Measurements from ENCODE around the gene MAGI1.

Gene MAGI1

GRCh38 chr3:65905771-65906170, 132.9 kb downstream of the MAGI1 start:
- H2BK120ac ChIP-seq (ENCODE audit: low read depth, low read length): no peak overlapping the region

GRCh38 chr3:65904016-65904415, 134.7 kb downstream of the MAGI1 start:
- Histone ChIP-seq H3K14ac (ENCODE audit: low read length in 2 of 2) (no peak overlapping the region), H4K8ac (ENCODE audit: low read length) (no peak overlapping the region), H3K18ac (ENCODE audit: low read depth in 1 of 2, low read length in 2 of 2) (peak overlapping the region in 1 of 2 experiments; percentile 7), H3K79me1 (replicated peaks; ENCODE audit: low read length, poor library complexity, severe bottlenecking) (peaks cover 31% of the 10 kb centered on the region), H2BK12ac (ENCODE audit: low read length in 2 of 2) (no peak overlapping the region), H2AK5ac (ENCODE audit: low read length, severe bottlenecking) (no peak overlapping the region), H2AFZ (ENCODE audit: low read depth, low read length) (no peak overlapping the region), H3K9me3 (ENCODE audit: control insufficient read depth, low read length) (no peaks in the 10 kb centered on the region), H4K91ac (ENCODE audit: low read length) (no peak overlapping the region), H3K23ac (ENCODE audit: low read length in 2 of 2) (no peak overlapping the region), H3K4ac (ENCODE audit: low read depth in 1 of 2, low read length in 2 of 2) (no peak overlapping the region), H3K4me2 (ENCODE audit: low read length, poor library complexity, severe bottlenecking) (no peak overlapping the region), H3K4me1 (ENCODE audit: control insufficient read depth, insufficient read depth, low read depth, low read length) (peaks cover 10% of the 10 kb centered on the region), H3K27me3 (ENCODE audit: control insufficient read depth in 1 of 2, insufficient read depth in 1 of 2, low read length in 2 of 2) (no peaks in the 10 kb centered on the region), H3K36me3 (ENCODE audit: control insufficient read depth in 1 of 2, insufficient read depth in 2 of 2, low read depth in 1 of 2, low read length in 2 of 2) (no peaks in the 10 kb centered on the region), H2BK120ac (ENCODE audit: low read depth, low read length) (no peak overlapping the region), H3K9ac (ENCODE audit: low read length) (no peak overlapping the region), H3K27ac (ENCODE audit: low read length, poor library complexity, severe bottlenecking) (no peak overlapping the region), H3K4me3 (ENCODE audit: insufficient read depth in 1 of 2, low read depth in 1 of 2, low read length in 2 of 2) (no peak overlapping the region), H2BK5ac (ENCODE audit: low read depth, low read length, poor library complexity, severe bottlenecking) (no peak overlapping the region), H2BK15ac (ENCODE audit: low read depth, poor library complexity, severe bottlenecking) (no peak overlapping the region)
- no peak for DNase-seq

More at GRCh38 chr3:65905771-65906170, 132.9 kb downstream of the MAGI1 start:
- Histone ChIP-seq H4K8ac (ENCODE audit: low read length) (no peak overlapping the region), H3K4ac (ENCODE audit: low read depth in 1 of 2, low read length in 2 of 2) (no peak overlapping the region), H3K14ac (ENCODE audit: low read length in 2 of 2) (no peak overlapping the region), H3K4me1 (ENCODE audit: control insufficient read depth, insufficient read depth, low read depth, low read length) (peaks cover 10% of the 10 kb centered on the region), H3K27ac (ENCODE audit: low read length, poor library complexity, severe bottlenecking) (no peak overlapping the region), H3K18ac (ENCODE audit: low read depth in 1 of 2, low read length in 2 of 2) (no peak overlapping the region), H3K23ac (ENCODE audit: low read length in 2 of 2) (no peak overlapping the region), H4K91ac (ENCODE audit: low read length) (no peak overlapping the region), H3K79me1 (replicated peaks; ENCODE audit: low read length, poor library complexity, severe bottlenecking) (peaks cover 31% of the 10 kb centered on the region), H2BK12ac (ENCODE audit: low read length in 2 of 2) (no peak overlapping the region), H3K36me3 (ENCODE audit: control insufficient read depth in 1 of 2, insufficient read depth in 2 of 2, low read depth in 1 of 2, low read length in 2 of 2) (no peaks in the 10 kb centered on the region), H3K27me3 (ENCODE audit: control insufficient read depth in 1 of 2, insufficient read depth in 1 of 2, low read length in 2 of 2) (no peaks in the 10 kb centered on the region), H3K9me3 (ENCODE audit: control insufficient read depth, low read length) (no peaks in the 10 kb centered on the region), H2BK5ac (ENCODE audit: low read depth, low read length, poor library complexity, severe bottlenecking) (no peak overlapping the region), H2AFZ (ENCODE audit: low read depth, low read length) (no peak overlapping the region), H3K9ac (ENCODE audit: low read length) (peak overlapping the region; percentile 31), H2AK5ac (ENCODE audit: low read length, severe bottlenecking) (no peak overlapping the region), H3K4me2 (ENCODE audit: low read length, poor library complexity, severe bottlenecking) (no peak overlapping the region), H3K4me3 (ENCODE audit: insufficient read depth in 1 of 2, low read depth in 1 of 2, low read length in 2 of 2) (no peak overlapping the region), H2BK15ac (ENCODE audit: low read depth, poor library complexity, severe bottlenecking) (no peak overlapping the region)
- DNase-seq: no peak
- WGBS: no CpG with 5 or more reads among the region's 2 CpGs

- 32% methylated on average over 7 of the region's 8 CpGs for whole genome bisulfite sequencing
These were observed 136.4 kb downstream of the MAGI1 start for GRCh38 chr3:65902304-65902793.

GRCh38 chr3:65901226-65901625, 137.5 kb downstream of the MAGI1 start:
- no peak overlapping the region for H2AFZ ChIP-seq (ENCODE audit: low read depth, low read length)
- peaks cover 30% of the 10 kb centered on the region for H3K79me1 ChIP-seq (replicated peaks; ENCODE audit: low read length, poor library complexity, severe bottlenecking)
- H3K4me1 ChIP-seq (ENCODE audit: control insufficient read depth, insufficient read depth, low read depth, low read length): peaks cover 10% of the 10 kb centered on the region
- no peak overlapping the region for H3K23ac ChIP-seq (ENCODE audit: low read length in 2 of 2)
- H3K36me3 ChIP-seq (ENCODE audit: control insufficient read depth in 1 of 2, insufficient read depth in 2 of 2, low read depth in 1 of 2, low read length in 2 of 2): no peaks in the 10 kb centered on the region
- WGBS: 96% methylated on average over 5 of the region's 7 CpGs
- no peak overlapping the region for H3K4me3 ChIP-seq (ENCODE audit: insufficient read depth in 1 of 2, low read depth in 1 of 2, low read length in 2 of 2)
- DNase-seq: no peak
- no peak overlapping the region for H2BK5ac ChIP-seq (ENCODE audit: low read depth, low read length, poor library complexity, severe bottlenecking)
- H3K4ac ChIP-seq (ENCODE audit: low read depth in 1 of 2, low read length in 2 of 2): no peak overlapping the region
- no peak overlapping the region for H4K8ac ChIP-seq (ENCODE audit: low read length)
- H2BK15ac ChIP-seq (ENCODE audit: low read depth, poor library complexity, severe bottlenecking): no peak overlapping the region
- H3K9ac ChIP-seq (ENCODE audit: low read length): peak overlapping the region; percentile 45
- H3K27ac ChIP-seq (ENCODE audit: low read length, poor library complexity, severe bottlenecking): no peak overlapping the region
- H3K18ac ChIP-seq (ENCODE audit: low read depth in 1 of 2, low read length in 2 of 2): no peak overlapping the region
- no peak overlapping the region for H4K91ac ChIP-seq (ENCODE audit: low read length)
- H2BK120ac ChIP-seq (ENCODE audit: low read depth, low read length): no peak overlapping the region
- no peak overlapping the region for H3K4me2 ChIP-seq (ENCODE audit: low read length, poor library complexity, severe bottlenecking)
- no peaks in the 10 kb centered on the region for H3K27me3 ChIP-seq (ENCODE audit: control insufficient read depth in 1 of 2, insufficient read depth in 1 of 2, low read length in 2 of 2)
- H2BK12ac ChIP-seq (ENCODE audit: low read length in 2 of 2): no peak overlapping the region
- no peak overlapping the region for H3K14ac ChIP-seq (ENCODE audit: low read length in 2 of 2)
- no peak overlapping the region for H2AK5ac ChIP-seq (ENCODE audit: low read length, severe bottlenecking)
- no peaks in the 10 kb centered on the region for H3K9me3 ChIP-seq (ENCODE audit: control insufficient read depth, low read length)

More at GRCh38 chr3:65902304-65902793, 136.4 kb downstream of the MAGI1 start:
- Histone ChIP-seq H3K4me2 (ENCODE audit: low read length, poor library complexity, severe bottlenecking) (no peak overlapping the region), H3K4ac (ENCODE audit: low read depth in 1 of 2, low read length in 2 of 2) (no peak overlapping the region), H2BK120ac (ENCODE audit: low read depth, low read length) (no peak overlapping the region), H2BK15ac (ENCODE audit: low read depth, poor library complexity, severe bottlenecking) (no peak overlapping the region), H2AK5ac (ENCODE audit: low read length, severe bottlenecking) (no peak overlapping the region), H3K79me1 (replicated peaks; ENCODE audit: low read length, poor library complexity, severe bottlenecking) (peaks cover 33% of the 10 kb centered on the region), H4K8ac (ENCODE audit: low read length) (peak overlapping the region; percentile 0), H3K14ac (ENCODE audit: low read length in 2 of 2) (peak overlapping the region in 1 of 2 experiments; percentile 4), H3K36me3 (ENCODE audit: control insufficient read depth in 1 of 2, insufficient read depth in 2 of 2, low read depth in 1 of 2, low read length in 2 of 2) (no peaks in the 10 kb centered on the region), H3K4me1 (ENCODE audit: control insufficient read depth, insufficient read depth, low read depth, low read length) (peaks cover 10% of the 10 kb centered on the region), H3K27ac (ENCODE audit: low read length, poor library complexity, severe bottlenecking) (no peak overlapping the region), H2AFZ (ENCODE audit: low read depth, low read length) (peak overlapping the region; percentile 78), H2BK5ac (ENCODE audit: low read depth, low read length, poor library complexity, severe bottlenecking) (no peak overlapping the region), H3K9ac (ENCODE audit: low read length) (no peak overlapping the region), H3K9me3 (ENCODE audit: control insufficient read depth, low read length) (no peaks in the 10 kb centered on the region), H4K91ac (ENCODE audit: low read length) (no peak overlapping the region), H2BK12ac (ENCODE audit: low read length in 2 of 2) (no peak overlapping the region), H3K23ac (ENCODE audit: low read length in 2 of 2) (no peak overlapping the region), H3K27me3 (ENCODE audit: control insufficient read depth in 1 of 2, insufficient read depth in 1 of 2, low read length in 2 of 2) (no peaks in the 10 kb centered on the region), H3K18ac (ENCODE audit: low read depth in 1 of 2, low read length in 2 of 2) (peak overlapping the region in 1 of 2 experiments; percentile 28), H3K4me3 (ENCODE audit: insufficient read depth in 1 of 2, low read depth in 1 of 2, low read length in 2 of 2) (no peak overlapping the region)
- DNase-seq: no peak
